ENCODE data around the gene ACHE.

- no peak for TF ChIP-seq CTCF (IDR thresholded peaks at IDR 0.05)
- no peak for TF ChIP-seq POLR2A (IDR thresholded peaks at IDR 0.05)
- TF ChIP-seq POLR2AphosphoS5 (IDR thresholded peaks at IDR 0.05), result no peak
These were observed 4.0 kb downstream of the ACHE start for GRCh38 chr7:100891568-100892247.

Measured in breast epithelium (tissue), 3 donors.